Activated CD8-positive, alpha-beta T cell treated with anti-CD3 and anti-CD28 coated beads for 36 hours (primary cell): ENCODE results near the gene TMC3. TPM values are rescaled to one million over a fixed set of nuclear protein-coding genes. Genes with fewer than 3 reads are reported as not detected.

ENCODE experiments used
- ATAC-seq: fragments of 200-7000 bp; cut with Tn5 transposase; one replicate; pipeline ENCODE4 v1.10.0; 2021; ENCODE audit warnings: mild to moderate bottlenecking, moderate library complexity
- CTCF ChIA-PET: fragments of 350-600 bp; sonication (Branson Sonifier 250); formaldehyde crosslinking; loops from one replicate; lab custom pipeline; 2021; ENCODE audit warnings: antibody characterized with exemption; lab: Charles Lee
- POLR2A ChIA-PET: fragments of 350-600 bp; sonication (Branson Sonifier 250); formaldehyde crosslinking; loops from one replicate; lab custom pipeline; 2021; ENCODE audit warnings: antibody characterized with exemption; lab: Charles Lee
- DNase-seq: peaks from one replicate; pipeline ENCODE4 v3.0.0-alpha.2; 2020
- H3K27ac Mint-ChIP-seq: one replicate; pipeline ENCODE4 v1.8.0; 2021; ENCODE audit warnings: mild to moderate bottlenecking, mixed read lengths
- H3K27me3 Mint-ChIP-seq: one replicate; pipeline ENCODE4 v1.8.0; 2021; ENCODE audit warnings: mixed read lengths
- H3K36me3 Mint-ChIP-seq: one replicate; pipeline ENCODE4 v1.8.0; 2021; ENCODE audit warnings: low read depth, mixed read lengths
- H3K4me1 Mint-ChIP-seq: one replicate; pipeline ENCODE4 v1.8.0; 2021; ENCODE audit warnings: low read depth, mixed read lengths
- H3K4me3 Mint-ChIP-seq: one replicate; pipeline ENCODE4 v1.8.0; 2021; ENCODE audit warnings: mild to moderate bottlenecking, moderate library complexity, mixed read lengths
- H3K9me3 Mint-ChIP-seq: one replicate; pipeline ENCODE4 v1.8.0; 2021; ENCODE audit warnings: mixed read lengths
- intact Hi-C: fragments of 100-400 bp; cut with micrococcal nuclease; formaldehyde crosslinking; loops from one replicate; pipeline ENCODE4 v1.10.0; 2022
- total RNA-seq, 2 experiments: library from RNA; stranded (reverse); gene quantifications; one replicate each; pipeline ENCODE4 v1.2.3, GENCODE V29; 2021
- TF ChIP-seq, protein P1 (sequence below): fragments of 200-600 bp; IDR thresholded peaks from one replicate; pipeline ENCODE4 v1.8.0; 2022; ENCODE audit warnings: antibody characterized with exemption, mild to moderate bottlenecking

The TMC3 gene
- total RNA-seq, 2 experiments from 2014 or later: not detected

DNA sequence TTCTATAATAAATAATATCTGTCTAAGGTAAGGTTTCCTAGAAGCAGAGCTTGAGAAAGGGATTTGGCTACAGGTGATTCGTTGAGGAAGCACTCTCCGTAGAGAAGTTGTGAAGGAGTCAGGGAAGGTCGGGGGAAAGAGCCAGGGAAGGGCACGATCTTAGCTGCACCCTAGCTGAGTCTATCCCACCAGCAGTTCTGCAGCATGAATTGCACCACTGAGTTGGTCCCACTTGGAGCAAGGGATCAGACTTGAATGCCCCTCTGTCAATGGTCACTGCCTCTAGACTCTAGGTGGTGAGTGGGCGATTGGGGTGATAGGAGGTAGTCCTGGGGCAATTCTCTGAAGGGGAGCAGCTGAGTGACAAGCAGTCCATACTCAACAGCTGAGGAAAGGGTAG, 13.5 kb downstream of the TMC3 start:
- Mint-ChIP-seq H3K9me3 (no peaks in the 10 kb centered on the region), H3K36me3 (no peaks in the 10 kb centered on the region), H3K27ac (no peak overlapping the region), H3K4me1 (no peaks in the 10 kb centered on the region), H3K27me3 (no peaks in the 10 kb centered on the region), H3K4me3 (no peak overlapping the region)
- TF ChIP-seq, protein P1, sequence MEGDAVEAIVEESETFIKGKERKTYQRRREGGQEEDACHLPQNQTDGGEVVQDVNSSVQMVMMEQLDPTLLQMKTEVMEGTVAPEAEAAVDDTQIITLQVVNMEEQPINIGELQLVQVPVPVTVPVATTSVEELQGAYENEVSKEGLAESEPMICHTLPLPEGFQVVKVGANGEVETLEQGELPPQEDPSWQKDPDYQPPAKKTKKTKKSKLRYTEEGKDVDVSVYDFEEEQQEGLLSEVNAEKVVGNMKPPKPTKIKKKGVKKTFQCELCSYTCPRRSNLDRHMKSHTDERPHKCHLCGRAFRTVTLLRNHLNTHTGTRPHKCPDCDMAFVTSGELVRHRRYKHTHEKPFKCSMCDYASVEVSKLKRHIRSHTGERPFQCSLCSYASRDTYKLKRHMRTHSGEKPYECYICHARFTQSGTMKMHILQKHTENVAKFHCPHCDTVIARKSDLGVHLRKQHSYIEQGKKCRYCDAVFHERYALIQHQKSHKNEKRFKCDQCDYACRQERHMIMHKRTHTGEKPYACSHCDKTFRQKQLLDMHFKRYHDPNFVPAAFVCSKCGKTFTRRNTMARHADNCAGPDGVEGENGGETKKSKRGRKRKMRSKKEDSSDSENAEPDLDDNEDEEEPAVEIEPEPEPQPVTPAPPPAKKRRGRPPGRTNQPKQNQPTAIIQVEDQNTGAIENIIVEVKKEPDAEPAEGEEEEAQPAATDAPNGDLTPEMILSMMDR: no peak
- DNase-seq (no peak), ATAC-seq (no peak)
- CTCF ChIA-PET: interaction anchor here (1.1 kb wide), 1 partner anchor 22 kb away, joined by 3 read pairs; no protein-coding TSS in a partner anchor
- intact Hi-C loops: no loop called here
- POLR2A ChIA-PET: interaction anchor here (0.7 kb wide), 1 partner anchor 130 kb away, joined by 4 read pairs; no protein-coding TSS in a partner anchor

DNA sequence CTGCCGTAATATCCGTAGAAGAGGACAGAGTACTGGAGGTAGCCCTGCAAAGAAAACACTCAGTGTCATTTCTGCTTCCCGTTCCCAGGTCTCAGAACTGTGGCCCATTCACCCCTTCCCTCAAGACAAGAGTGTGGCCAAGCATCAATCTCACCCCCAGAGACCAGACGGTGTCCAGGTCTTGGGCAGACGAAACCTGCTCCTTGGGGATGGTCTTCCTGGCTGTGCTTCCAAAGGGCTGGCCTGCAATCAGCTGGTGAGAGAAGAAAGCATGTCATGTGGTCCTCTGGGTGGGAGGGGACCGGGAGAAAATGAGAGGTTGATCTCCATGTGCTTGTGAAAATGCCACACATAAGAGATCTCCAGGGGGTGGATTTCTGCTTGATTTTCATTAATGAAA, 15.8 kb downstream of the TMC3 start:
- Mint-ChIP-seq H3K4me1 (no peaks in the 10 kb centered on the region), H3K36me3 (no peaks in the 10 kb centered on the region), H3K27ac (no peak overlapping the region), H3K4me3 (no peak overlapping the region), H3K9me3 (no peaks in the 10 kb centered on the region), H3K27me3 (no peaks in the 10 kb centered on the region)
- ChIA-PET POLR2A (no interaction called here), CTCF (interaction anchor here (1.0 to 1.1 kb wide), 3 partner anchors 32 to 83 kb away, joined by 3 to 4 read pairs (median 3); no protein-coding TSS in a partner anchor)
- TF ChIP-seq, protein P1: no peak
- intact Hi-C loops: loop anchor here (5.0 kb wide), 1 partner anchor 176 kb away; no protein-coding TSS in a partner anchor
- DNase-seq (no peak), ATAC-seq (no peak)

DNA sequence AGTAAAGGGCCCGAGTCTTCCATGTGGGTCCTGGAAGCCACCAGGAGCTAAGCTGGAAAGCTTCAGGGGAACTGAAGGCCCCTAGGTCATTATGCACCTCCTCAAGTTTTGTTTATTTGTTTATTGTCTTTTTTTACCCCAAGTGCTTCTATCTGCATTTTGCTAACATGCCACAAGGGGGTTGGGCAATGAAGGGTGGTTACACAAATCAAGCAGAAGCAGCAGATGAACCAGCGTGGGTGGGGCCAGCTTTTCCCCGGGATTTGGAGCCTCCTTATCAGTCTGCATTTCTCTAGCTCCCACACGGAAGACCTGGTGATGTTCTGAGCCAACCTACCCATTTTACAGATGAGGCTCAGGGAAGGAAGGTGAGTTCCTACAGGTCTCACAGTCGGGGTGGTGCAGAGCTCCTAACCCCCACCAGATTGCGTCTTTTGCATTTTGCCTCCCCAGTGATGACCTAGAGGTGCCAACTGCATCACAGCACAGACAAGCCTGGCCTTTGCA, 16.8 kb downstream of the TMC3 start:
- Mint-ChIP-seq H3K4me3 (no peak overlapping the region), H3K27me3 (no peaks in the 10 kb centered on the region), H3K4me1 (no peaks in the 10 kb centered on the region), H3K36me3 (no peaks in the 10 kb centered on the region), H3K9me3 (no peaks in the 10 kb centered on the region), H3K27ac (no peak overlapping the region)
- POLR2A ChIA-PET: no interaction called here
- TF ChIP-seq, protein P1: no peak
- ATAC-seq: no peak
- no peak for DNase-seq
- intact Hi-C loops: loop anchor here (5.0 kb wide), 1 partner anchor 175 kb away; no protein-coding TSS in a partner anchor
- CTCF ChIA-PET: interaction anchor here (1.0 to 1.5 kb wide), 3 partner anchors 9 to 82 kb away, joined by 3 to 5 read pairs (median 3); no protein-coding TSS in a partner anchor

DNA sequence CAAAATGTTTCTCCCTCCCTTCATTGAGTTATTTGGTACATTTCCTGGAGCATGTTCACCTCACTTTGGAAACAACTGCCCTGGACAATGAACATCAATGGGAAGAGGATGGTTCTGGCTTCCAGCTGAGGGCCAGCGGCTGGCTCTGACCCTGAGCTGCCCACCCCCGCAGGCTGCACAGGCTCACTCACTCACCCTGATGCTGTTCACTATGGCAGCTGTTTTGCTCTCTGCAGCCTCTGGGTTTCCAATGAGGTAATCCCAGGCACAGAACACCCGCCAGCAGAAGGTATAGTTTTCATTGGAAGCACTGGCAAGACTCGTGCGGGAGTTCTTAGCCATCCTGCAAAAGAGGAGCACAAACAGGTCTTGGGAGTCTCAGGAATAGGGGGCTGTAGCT, 17.8 kb downstream of the TMC3 start:
- ChIA-PET CTCF (interaction anchor here (0.7 to 2.2 kb wide), 4 partner anchors 10 to 90 kb away, joined by 3 to 6 read pairs (median 4); no protein-coding TSS in a partner anchor), POLR2A (no interaction called here)
- no peaks in the 10 kb centered on the region for H3K9me3 Mint-ChIP-seq
- TF ChIP-seq, protein P1: no peak
- no peak overlapping the region for H3K4me3 Mint-ChIP-seq
- no peaks in the 10 kb centered on the region for H3K4me1 Mint-ChIP-seq
- H3K27me3 Mint-ChIP-seq: no peaks in the 10 kb centered on the region
- H3K27ac Mint-ChIP-seq: no peak overlapping the region
- ATAC-seq (no peak), DNase-seq (no peak)
- intact Hi-C loops: loop anchor here (5.0 kb wide), 1 partner anchor 174 kb away; no protein-coding TSS in a partner anchor
- no peaks in the 10 kb centered on the region for H3K36me3 Mint-ChIP-seq

DNA sequence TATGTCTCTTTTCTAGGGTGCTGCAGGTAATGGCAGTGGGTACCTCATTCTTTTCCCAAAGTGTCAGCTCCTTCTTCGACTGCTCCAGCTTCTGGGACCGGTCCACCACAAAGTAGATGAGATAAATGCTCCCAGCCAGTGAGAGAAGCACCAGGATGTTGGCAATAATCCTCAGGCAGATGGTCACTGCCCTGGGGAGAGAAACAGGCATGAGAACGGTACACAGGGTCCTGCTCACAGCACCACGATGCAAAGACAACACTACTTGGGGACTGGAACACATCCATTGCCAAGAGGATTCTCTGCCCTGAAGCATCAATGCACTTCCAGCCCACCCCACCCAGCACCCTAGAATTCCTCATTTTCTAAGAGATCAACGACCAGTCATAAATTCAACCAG, 22.4 kb downstream of the TMC3 start:
- H3K9me3 Mint-ChIP-seq: no peaks in the 10 kb centered on the region
- ChIA-PET POLR2A (no interaction called here), CTCF (interaction anchor here (1.5 kb wide), 1 partner anchor 15 kb away, joined by 3 read pairs; no protein-coding TSS in a partner anchor)
- intact Hi-C loops: no loop called here
- TF ChIP-seq, protein P1: no peak
- H3K27me3 Mint-ChIP-seq: no peaks in the 10 kb centered on the region
- ATAC-seq: no peak
- no peak overlapping the region for H3K27ac Mint-ChIP-seq
- peaks cover 4% of the 10 kb centered on the region for H3K4me1 Mint-ChIP-seq
- DNase-seq: no peak
- H3K4me3 Mint-ChIP-seq: no peak overlapping the region
- H3K36me3 Mint-ChIP-seq: no peaks in the 10 kb centered on the region
